Adrenal gland (tissue), 5 donors: ENCODE data around the gene PCSK9.

Experiments
- POLR2A ChIP-seq, 2 donors: fragments of 450-650 bp; IDR thresholded peaks; one replicate each; pipeline ENCODE4 v1.6.1; 2017; ENCODE audit warnings: antibody characterized with exemption in 2 of 2, mild to moderate bottlenecking in 2 of 2, moderate library complexity in 1 of 2
- TF ChIP-seq, protein P1 (sequence below), 6 experiments: fragments of 450-650 bp in 4 of 6; fragments of 200-600 bp in 2 of 6; sonication (generic) in 1 of 6; IDR thresholded peaks; 1 replicate in 5 of 6; 2 replicates in 1 of 6; pipeline versions ENCODE4 v1.5.1 to v1.8.0; 2016 to 2021; ENCODE audit warnings: antibody characterized with exemption in 6 of 6, mild to moderate bottlenecking in 2 of 6, moderate library complexity in 1 of 6
- donor health status: DM: no; HTN: no; CAD: no.

GRCh38 chr1:55038552-55038838, 853 bp upstream of the PCSK9 start:
- TF ChIP-seq, protein P1, sequence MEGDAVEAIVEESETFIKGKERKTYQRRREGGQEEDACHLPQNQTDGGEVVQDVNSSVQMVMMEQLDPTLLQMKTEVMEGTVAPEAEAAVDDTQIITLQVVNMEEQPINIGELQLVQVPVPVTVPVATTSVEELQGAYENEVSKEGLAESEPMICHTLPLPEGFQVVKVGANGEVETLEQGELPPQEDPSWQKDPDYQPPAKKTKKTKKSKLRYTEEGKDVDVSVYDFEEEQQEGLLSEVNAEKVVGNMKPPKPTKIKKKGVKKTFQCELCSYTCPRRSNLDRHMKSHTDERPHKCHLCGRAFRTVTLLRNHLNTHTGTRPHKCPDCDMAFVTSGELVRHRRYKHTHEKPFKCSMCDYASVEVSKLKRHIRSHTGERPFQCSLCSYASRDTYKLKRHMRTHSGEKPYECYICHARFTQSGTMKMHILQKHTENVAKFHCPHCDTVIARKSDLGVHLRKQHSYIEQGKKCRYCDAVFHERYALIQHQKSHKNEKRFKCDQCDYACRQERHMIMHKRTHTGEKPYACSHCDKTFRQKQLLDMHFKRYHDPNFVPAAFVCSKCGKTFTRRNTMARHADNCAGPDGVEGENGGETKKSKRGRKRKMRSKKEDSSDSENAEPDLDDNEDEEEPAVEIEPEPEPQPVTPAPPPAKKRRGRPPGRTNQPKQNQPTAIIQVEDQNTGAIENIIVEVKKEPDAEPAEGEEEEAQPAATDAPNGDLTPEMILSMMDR (IDR thresholded peaks at IDR 0.05) = no peak
- TF ChIP-seq POLR2A (IDR thresholded peaks at IDR 0.05) = no peak
